Adrenal gland (tissue), 5 donors: ENCODE measurements around the gene RNF8.

ENCODE experiments used
- CTCF ChIP-seq, 6 experiments: fragments of 450-650 bp in 4 of 6; fragments of 200-600 bp in 2 of 6; sonication (generic) in 1 of 6; IDR thresholded peaks; 1 replicate in 5 of 6; 2 replicates in 1 of 6; pipeline versions ENCODE4 v1.5.1 to v1.8.0; 2016 to 2021; ENCODE audit warnings: antibody characterized with exemption in 6 of 6, mild to moderate bottlenecking in 2 of 6, moderate library complexity in 1 of 6
- POLR2A ChIP-seq, 2 donors: fragments of 450-650 bp; IDR thresholded peaks; one replicate each; pipeline ENCODE4 v1.6.1; 2017; ENCODE audit warnings: antibody characterized with exemption in 2 of 2, mild to moderate bottlenecking in 2 of 2, moderate library complexity in 1 of 2
- donor health status: DM: no; HTN: no; CAD: no.

GRCh38 chr6:37319856-37320480 is 33.8 kb upstream of the RNF8 start:
- no peak for TF ChIP-seq CTCF (IDR thresholded peaks at IDR 0.05)
- TF ChIP-seq POLR2A (IDR thresholded peaks at IDR 0.05): no peak
